ENCODE measurements around the gene TTYH3.

TTYH3 gene

GRCh38 chr7:2655870-2656614 lies 24.3 kb downstream of the TTYH3 start:
- no peak for DNase-seq (ENCODE audit: low read depth, low spot score)
- H3K4me3 ChIP-seq (ENCODE audit: low read depth, low read length), result no peak overlapping the region
- no peak for TF ChIP-seq CTCF (IDR thresholded peaks at IDR 0.05; ENCODE audit: insufficient read depth, low read length, missing control alignments)
- POLR2A ChIA-PET, result no interaction called here
- CTCF ChIA-PET, result interaction anchor here (1.0 to 1.7 kb wide), 2 partner anchors 11 to 15 kb away, joined by 3 to 9 read pairs; no protein-coding TSS in a partner anchor

DNA sequence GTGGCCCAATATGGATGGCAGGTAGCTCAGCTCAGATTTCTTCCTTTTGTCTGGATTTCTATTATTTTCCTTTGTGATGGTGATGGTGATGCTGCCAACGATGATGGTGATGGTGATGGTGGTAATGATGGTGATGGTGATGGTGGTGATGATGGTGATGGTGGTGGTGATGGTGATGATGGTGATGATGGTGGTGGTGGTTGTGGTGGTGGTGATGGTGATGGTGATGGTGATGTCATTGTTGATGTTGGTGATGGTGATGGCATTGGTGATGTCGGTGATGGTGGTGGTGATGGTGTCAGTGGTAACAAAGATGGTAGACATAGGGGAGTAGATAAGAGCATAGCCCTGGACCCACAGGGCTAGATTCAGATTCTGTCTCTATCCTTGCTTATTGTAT lies 25.4 kb downstream of the TTYH3 start:
- CTCF ChIA-PET, result interaction anchor here (0.6 to 1.7 kb wide), 4 partner anchors 10 to 206 kb away, joined by 3 to 9 read pairs (median 4); no protein-coding TSS in a partner anchor
- no peak for DNase-seq (ENCODE audit: low read depth, low spot score)
- H3K4me3 ChIP-seq (ENCODE audit: low read depth, low read length), result no peak overlapping the region
- no peak for TF ChIP-seq CTCF (IDR thresholded peaks at IDR 0.05; ENCODE audit: insufficient read depth, low read length, missing control alignments)
- POLR2A ChIA-PET, result no interaction called here

DNA sequence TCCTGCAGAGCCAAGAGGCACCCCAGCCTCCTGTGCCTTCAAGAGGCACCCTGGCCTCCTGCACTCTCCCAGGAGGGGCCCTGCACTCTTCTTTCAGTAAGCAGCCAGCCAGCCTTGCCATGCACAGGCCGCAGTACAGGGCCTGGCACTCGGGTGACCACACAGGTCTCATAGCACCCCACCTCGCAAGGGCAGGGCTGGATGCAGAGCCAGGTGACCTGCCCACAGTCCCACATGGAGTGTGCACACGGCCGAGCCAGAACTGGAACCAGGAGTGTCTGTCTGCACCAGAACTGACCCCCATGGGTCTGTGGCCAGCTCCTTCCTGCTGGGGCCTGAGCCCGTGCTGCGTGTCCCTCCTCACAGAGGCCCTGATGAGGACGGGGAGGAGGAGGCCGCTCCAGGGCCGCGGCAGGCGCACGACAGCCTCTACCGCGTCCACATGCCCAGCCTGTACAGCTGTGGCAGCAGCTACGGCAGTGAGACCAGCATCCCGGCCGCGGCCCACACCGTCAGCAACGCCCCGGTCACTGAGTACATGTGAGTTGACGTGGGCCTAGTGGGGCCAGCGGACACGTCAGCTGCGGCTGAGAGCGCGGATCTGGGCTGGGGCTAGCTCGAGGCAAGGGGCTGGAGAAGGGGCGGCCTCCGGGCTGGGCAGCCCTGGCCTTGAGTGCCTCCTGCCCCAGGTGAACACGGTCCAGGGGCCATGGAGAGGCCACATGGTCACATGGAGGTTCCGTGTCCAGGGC lies 26.3 kb downstream of the TTYH3 start:
- ChIA-PET CTCF (interaction anchor here (1.0 to 1.3 kb wide), 3 partner anchors 10 to 180 kb away, joined by 3 to 4 read pairs (median 4); no protein-coding TSS in a partner anchor), POLR2A (no interaction called here)
- no peak overlapping the region for H3K4me3 ChIP-seq (ENCODE audit: low read depth, low read length)
- DNase-seq (ENCODE audit: low read depth, low spot score), result no peak
- no peak for TF ChIP-seq CTCF (IDR thresholded peaks at IDR 0.05; ENCODE audit: insufficient read depth, low read length, missing control alignments)

GRCh38 chr7:2658941-2659340 lies 27.2 kb downstream of the TTYH3 start:
- CTCF ChIA-PET, result interaction anchor here (0.6 to 2.6 kb wide), 5 partner anchors 10 to 208 kb away, joined by 3 to 13 read pairs (median 3); no protein-coding TSS in a partner anchor
- POLR2A ChIA-PET, result no interaction called here
- no peak overlapping the region for H3K4me3 ChIP-seq (ENCODE audit: low read depth, low read length)
- TF ChIP-seq CTCF (IDR thresholded peaks at IDR 0.05; ENCODE audit: insufficient read depth, low read length, missing control alignments), result no peak
- no peak for DNase-seq (ENCODE audit: low read depth, low spot score)

- DNase-seq (ENCODE audit: low read depth, low spot score), result no peak
- TF ChIP-seq CTCF (IDR thresholded peaks at IDR 0.05; ENCODE audit: insufficient read depth, low read length, missing control alignments), result no peak
- CTCF ChIA-PET, result interaction anchor here (0.6 to 2.6 kb wide), 5 partner anchors 7 to 209 kb away, joined by 3 to 13 read pairs (median 4); no protein-coding TSS in a partner anchor
- H3K4me3 ChIP-seq (ENCODE audit: low read depth, low read length), result no peak overlapping the region
- POLR2A ChIA-PET, result interaction anchor here (0.6 kb wide), 1 partner anchor 19 kb away, joined by 3 read pairs; no protein-coding TSS in a partner anchor
Observed at GRCh38 chr7:2659556-2660358, 28.0 kb downstream of the TTYH3 start.

Data from AG04449 (cell line).